IMR-90 (cell line): ENCODE results near the gene FLT1. TPM values are rescaled to one million over a fixed set of nuclear protein-coding genes. Genes with fewer than 3 reads are reported as not detected.
A peak's percentile ranks its signal among the peaks of the same experiment; 100 is the strongest.

Source experiments
- ATAC-seq: fragments of 200-7000 bp; cut with Tn5 transposase; 2 replicates; pipeline ENCODE4 v1.9.1; 2020; ENCODE audit warnings: low read depth, mild to moderate bottlenecking, moderate library complexity
- BruUV-seq: library from RNA; stranded (reverse); fragments of 400-500 nt; replicated peaks from 2 replicates; lab custom pipeline; 2021; lab: Mats Ljungman, UMichigan
- CTCF ChIA-PET: fragments of 300-600 bp; formaldehyde crosslinking; extraction: SDS; loops from one replicate; lab custom pipeline; 2021; ENCODE audit warnings: antibody characterized with exemption; lab: Yijun Ruan, JAX
- POLR2A ChIA-PET: fragments of 300-600 bp; sonication (Branson Sonifier 250); formaldehyde crosslinking; loops from one replicate; lab custom pipeline; 2022; ENCODE audit warnings: antibody characterized with exemption; ENCODE audit not compliant: unreplicated experiment; lab: Charles Lee
- DNase-seq: peaks from one replicate; pipeline ENCODE4 v3.0.0; 2013
- H2AFZ ChIP-seq: replicated peaks from 2 replicates; pipeline ENCODE3; 2013; ENCODE audit warnings: low read length, mild to moderate bottlenecking; ENCODE audit not compliant: poor library complexity
- H2AK5ac ChIP-seq: 2 replicates; pipeline ENCODE4 v1.6.1; 2013; ENCODE audit warnings: low read depth, low read length, inconsistent platforms
- H2AK9ac ChIP-seq: replicated peaks from 2 replicates; pipeline ENCODE3; 2013; ENCODE audit warnings: mild to moderate bottlenecking, low read depth, low read length, moderate library complexity; ENCODE audit not compliant: poor library complexity
- H2BK120ac ChIP-seq: 2 replicates; pipeline ENCODE4 v1.6.1; 2013; ENCODE audit warnings: low read depth, low read length, inconsistent platforms
- H2BK15ac ChIP-seq: 3 replicates; pipeline ENCODE4 v1.6.1; 2013; ENCODE audit warnings: low read depth, low read length, inconsistent platforms
- H2BK20ac ChIP-seq: 2 replicates; pipeline ENCODE4 v1.6.1; 2013; ENCODE audit warnings: low read depth, mild to moderate bottlenecking, inconsistent platforms, low read length, moderate library complexity
- H2BK5ac ChIP-seq: 2 replicates; pipeline ENCODE4 v1.6.1; 2013; ENCODE audit warnings: mild to moderate bottlenecking, low read depth, low read length, inconsistent platforms; ENCODE audit not compliant: poor library complexity, severe bottlenecking
- H3K14ac ChIP-seq: replicated peaks from 2 replicates; pipeline ENCODE4 v1.6.1; 2013; ENCODE audit warnings: low read depth, low read length, inconsistent platforms
- H3K18ac ChIP-seq: 2 replicates; pipeline ENCODE4 v1.6.1; 2013; ENCODE audit warnings: low read depth, low read length, control low read depth
- H3K23ac ChIP-seq: 2 replicates; pipeline ENCODE4 v1.6.1; 2013; ENCODE audit warnings: low read depth, low read length, inconsistent platforms
- H3K27ac ChIP-seq: 2 replicates; pipeline ENCODE4 v1.5.1; 2013; ENCODE audit warnings: mild to moderate bottlenecking, control low read depth, low read length; ENCODE audit not compliant: insufficient read depth
- H3K27me3 ChIP-seq: 2 replicates; pipeline ENCODE4 v1.6.1; 2013; ENCODE audit warnings: low read length; ENCODE audit not compliant: control insufficient read depth, insufficient read depth
- H3K36me3 ChIP-seq: 2 replicates; pipeline ENCODE4 v1.6.1; 2013; ENCODE audit warnings: low read length, mixed read lengths; ENCODE audit not compliant: control insufficient read depth, insufficient read depth
- H3K4ac ChIP-seq: 2 replicates; pipeline ENCODE4 v1.6.1; 2013; ENCODE audit warnings: low read depth, low read length, inconsistent platforms
- H3K4me1 ChIP-seq: 2 replicates; pipeline ENCODE4 v1.6.1; 2013; ENCODE audit warnings: low read length, mixed read lengths; ENCODE audit not compliant: control insufficient read depth, insufficient read depth
- H3K4me2 ChIP-seq: 2 replicates; pipeline ENCODE4 v1.6.1; 2013; ENCODE audit warnings: low read depth, mild to moderate bottlenecking, control low read depth, low read length, moderate library complexity
- H3K4me3 ChIP-seq: 2 replicates; pipeline ENCODE4 v1.5.1; 2013; ENCODE audit warnings: low read depth, mild to moderate bottlenecking, control low read depth, low read length, moderate library complexity; ENCODE audit not compliant: insufficient read depth
- H3K56ac ChIP-seq: 2 replicates; pipeline ENCODE4 v1.6.1; 2013; ENCODE audit warnings: low read length, inconsistent platforms; ENCODE audit not compliant: insufficient read depth; ENCODE audit errors: extremely low read depth
- H3K79me1 ChIP-seq, 2 experiments: 2 replicates each; pipeline ENCODE4 v1.6.1; 2013; ENCODE audit warnings: low read length in 2 of 2, inconsistent platforms in 1 of 2, low read depth in 1 of 2
- H3K9ac ChIP-seq: 2 replicates; pipeline ENCODE4 v1.6.1; 2013; ENCODE audit warnings: low read depth, low read length, control low read depth
- H3K9me1 ChIP-seq: 2 replicates; pipeline ENCODE4 v1.6.1; 2013; ENCODE audit warnings: low read length, inconsistent platforms; ENCODE audit not compliant: insufficient read depth
- H3K9me3 ChIP-seq: 2 replicates; pipeline ENCODE4 v1.6.1; 2013; ENCODE audit warnings: low read length; ENCODE audit not compliant: control insufficient read depth, insufficient read depth
- H4K20me1 ChIP-seq: 2 replicates; pipeline ENCODE4 v1.6.1; 2013; ENCODE audit warnings: low read length, inconsistent platforms; ENCODE audit not compliant: insufficient read depth
- H4K5ac ChIP-seq: 2 replicates; pipeline ENCODE4 v1.6.1; 2013; ENCODE audit warnings: mild to moderate bottlenecking, low read depth, low read length, control low read depth
- H4K8ac ChIP-seq, 2 experiments: 2 replicates each; pipeline ENCODE4 v1.6.1; 2013; ENCODE audit warnings: low read depth in 2 of 2, low read length in 2 of 2, control low read depth in 1 of 2, inconsistent platforms in 1 of 2
- H4K91ac ChIP-seq: 2 replicates; pipeline ENCODE4 v1.6.1; 2013; ENCODE audit warnings: low read depth, low read length, inconsistent platforms; ENCODE audit not compliant: insufficient read depth
- MAFK ChIP-seq: IDR thresholded peaks from 2 replicates; pipeline ENCODE4 v1.6.1; 2012; ENCODE audit warnings: low read depth, low read length, improper control_type of control experiment
- MXI1 ChIP-seq: IDR thresholded peaks from 2 replicates; pipeline ENCODE4 v1.6.1; 2012; ENCODE audit warnings: low read depth, mild to moderate bottlenecking, low read length, moderate library complexity, borderline replicate concordance
- WGBS, 2 experiments: methylation state at CpG; one replicate each; pipeline versions ENCODE4 v1.1.5 to v1.1.7; 2013; ENCODE audit warnings: missing lambda C conversion rate in 2 of 2; ENCODE audit not compliant: insufficient read length in 1 of 2; ENCODE audit errors: extremely low coverage in 2 of 2; 5-methylcytosine and 5-hydroxymethylcytosine counted together
- dilution Hi-C: fragments of 300-500 bp; cut with HindIII; formaldehyde crosslinking; loops from one replicate; pipeline ENCODE4 v1.14.3; 2018; ENCODE audit warnings: low sequenced_read_pairs; ENCODE audit not compliant: unreplicated experiment
- in situ Hi-C: fragments of 300-500 bp; cut with MboI; formaldehyde crosslinking; loops from 3 replicates; pipeline ENCODE4 v1.14.3; 2019; ENCODE audit warnings: low sequenced_read_pairs, inconsistent platforms, mixed read lengths
- intact Hi-C: fragments of 100-400 bp; cut with micrococcal nuclease; formaldehyde crosslinking; loops from 2 replicates; pipeline ENCODE4 v1.10.0; 2022
- polyA plus RNA-seq, 3 experiments: library from polyadenylated mRNA; depleted of rRNA; stranded (reverse); fragments of >200 nt; gene quantifications; 2 replicates each; pipeline ENCODE4 v1.2.3, GENCODE V29; 2012; ENCODE audit warnings: low replicate concordance in 1 of 3
- total RNA-seq: library from RNA; depleted of rRNA; stranded (reverse); fragments of >200 nt; gene quantifications from 2 replicates; pipeline ENCODE4 v1.2.3, GENCODE V29; 2012

Gene FLT1
- total and polyA plus RNA-seq, 2 of the 4 experiments (the other 2 are of a cell fraction): 4.5 to 10.4 TPM

- WGBS, 2 experiments: no CpG with 5 or more reads among the region's 7 CpGs
- CTCF ChIA-PET: no interaction called here
- Histone ChIP-seq H3K9ac (no peak overlapping the region), H4K5ac (no peak overlapping the region), H3K4me2 (no peak overlapping the region), H3K4me1 (no peaks in the 10 kb centered on the region; the same call in 1 of the 2 replicates), H2BK120ac (no peak overlapping the region), H3K23ac (no peak overlapping the region), H3K4ac (no peak overlapping the region), H3K18ac (no peak overlapping the region), H3K56ac (no peak overlapping the region), H2AFZ (no peak overlapping the region), H4K20me1 (no peaks in the 10 kb centered on the region), H2AK9ac (no peak overlapping the region), H3K79me1 (0 out of 4 replicates have a peak, but pooled peaks cover 0 to 4% of the 10 kb centered on the region in 2 experiments), H3K9me1 (peaks cover 4% of the 10 kb centered on the region; the same call in 1 of the 2 replicates), H3K27ac (no peak overlapping the region), H2BK15ac (no peak overlapping the region), H2AK5ac (no peak overlapping the region), H2BK20ac (no peak overlapping the region), H3K36me3 (no peaks in the 10 kb centered on the region), H4K8ac (no peak overlapping the region), H3K9me3 (no peaks in the 10 kb centered on the region), H3K27me3 (no peaks in the 10 kb centered on the region), H2BK5ac (no peak overlapping the region), H3K4me3 (no peak overlapping the region), H4K91ac (no peak overlapping the region), H3K14ac (no peak overlapping the region)
- dilution Hi-C loops (no loop called here), in situ Hi-C loops (no loop called here), intact Hi-C loops (no loop called here)
- TF ChIP-seq MXI1 (no peak), MAFK (peak; percentile 65)
- ATAC-seq (no peak), DNase-seq (no peak)
- no TSS peak for BruUV-seq
- POLR2A ChIA-PET: no interaction called here
These were observed 73.1 kb downstream of the FLT1 start for GRCh38 chr13:28421676-28422410.
